H1 (cell line): ENCODE results near the gene VDR. TPM values are rescaled to one million over a fixed set of nuclear protein-coding genes. Genes with fewer than 3 reads are reported as not detected.

ENCODE experiments used
- ATF2 ChIP-seq: IDR thresholded peaks from 2 replicates; pipeline ENCODE4 v1.6.1; 2012; ENCODE audit warnings: low read length, inconsistent platforms
- BCL11A ChIP-seq, 2 experiments: IDR thresholded peaks; one replicate each; pipeline ENCODE4 v1.6.1; 2011; ENCODE audit warnings: low read depth in 2 of 2, low read length in 2 of 2, mild to moderate bottlenecking in 2 of 2
- CEBPB ChIP-seq: IDR thresholded peaks from 2 replicates; pipeline ENCODE4 v1.6.1; 2012; ENCODE audit warnings: low read depth, low read length
- GABPA ChIP-seq: IDR thresholded peaks from 2 replicates; pipeline ENCODE4 v1.6.1; 2011; ENCODE audit warnings: mild to moderate bottlenecking, low read length, moderate library complexity, borderline replicate concordance; ENCODE audit not compliant: insufficient read depth
- MAX ChIP-seq: IDR thresholded peaks from 2 replicates; pipeline ENCODE4 v1.6.1; 2012; ENCODE audit warnings: inconsistent platforms
- NANOG ChIP-seq: IDR thresholded peaks from 2 replicates; pipeline ENCODE4 v1.6.1; 2011; ENCODE audit warnings: low read length, low read depth, mild to moderate bottlenecking, inconsistent platforms; ENCODE audit not compliant: insufficient read depth, poor library complexity, severe bottlenecking
- RFX5 ChIP-seq: IDR thresholded peaks from 2 replicates; pipeline ENCODE4 v1.6.1; 2011; ENCODE audit warnings: low read depth, low read length, improper control_type of control experiment, borderline replicate concordance
- SP2 ChIP-seq: IDR thresholded peaks from 2 replicates; pipeline ENCODE4 v1.6.1; 2012; ENCODE audit warnings: mild to moderate bottlenecking, low read length, inconsistent platforms
- TCF12 ChIP-seq: IDR thresholded peaks from 2 replicates; pipeline ENCODE4 v1.6.1; 2011; ENCODE audit warnings: low read depth, mild to moderate bottlenecking, low read length
- YY1 ChIP-seq: IDR thresholded peaks from 2 replicates; pipeline ENCODE4 v1.6.1; 2011; ENCODE audit warnings: low read depth, mild to moderate bottlenecking, low read length
- polyA plus RNA-seq, 7 experiments: library from polyadenylated mRNA; depleted of rRNA in 3 of 7; stranded (reverse) in 5 of 7; unstranded in 2 of 7; fragments of >200 nt in 5 of 7; fragments of 200-250 nt in 2 of 7; gene quantifications; 1 replicate in 5 of 7; 2 replicates in 1 of 7; 4 replicates in 1 of 7; pipeline versions ENCODE4 v1.2.1 to v1.2.3, GENCODE V29; 2011 to 2013; ENCODE audit warnings: missing spikeins in 2 of 7, mixed read lengths in 2 of 7
- total RNA-seq: library from RNA; stranded (reverse); fragmentation: NEBNext Ultra II Directional; extraction: Animal tissue kit (Norgen Biotek cat#: 25700); gene quantifications from 2 replicates; pipeline ENCODE4 v1.2.1, GENCODE V29; 2021

VDR gene
- total and polyA plus RNA-seq, 2 of the 8 experiments (the other 6 are each of a cell fraction or from before 2014, with no cell fraction given) = 0.44 to 0.65 TPM

GRCh38 chr12:47797441-47797840, 107.4 kb downstream of the VDR start (continued):
- TF ChIP-seq ATF2 = no peak
- TF ChIP-seq CEBPB = no peak
- TF ChIP-seq RFX5 = no peak
- 0 out of 2 replicates have a peak, but pooled peaks have one; percentile 30 for TF ChIP-seq GABPA
- TF ChIP-seq YY1 = 0 out of 2 replicates have a peak, but pooled peaks have one; percentile 28
- TF ChIP-seq SP2 = no peak
- TF ChIP-seq MAX = no peak
- TF ChIP-seq TCF12 = 0 out of 2 replicates have a peak, but pooled peaks have one; percentile 55
- TF ChIP-seq BCL11A (IDR thresholded peaks at IDR 0.05; ENCODE audit: low read depth in 2 of 2, low read length in 2 of 2) = no peak
- no peak for TF ChIP-seq NANOG
